AG20443 (cell line): Measurements from ENCODE around the gene GMEB2.

Experiments
- DNase-seq: peaks from one replicate; pipeline ENCODE4 v3.0.0; 2012; ENCODE audit warnings: low spot score, mixed read lengths

Gene GMEB2

GRCh38 chr20:63545814-63546213, 81.1 kb downstream of the GMEB2 start:
- DNase-seq = no peak

DNA sequence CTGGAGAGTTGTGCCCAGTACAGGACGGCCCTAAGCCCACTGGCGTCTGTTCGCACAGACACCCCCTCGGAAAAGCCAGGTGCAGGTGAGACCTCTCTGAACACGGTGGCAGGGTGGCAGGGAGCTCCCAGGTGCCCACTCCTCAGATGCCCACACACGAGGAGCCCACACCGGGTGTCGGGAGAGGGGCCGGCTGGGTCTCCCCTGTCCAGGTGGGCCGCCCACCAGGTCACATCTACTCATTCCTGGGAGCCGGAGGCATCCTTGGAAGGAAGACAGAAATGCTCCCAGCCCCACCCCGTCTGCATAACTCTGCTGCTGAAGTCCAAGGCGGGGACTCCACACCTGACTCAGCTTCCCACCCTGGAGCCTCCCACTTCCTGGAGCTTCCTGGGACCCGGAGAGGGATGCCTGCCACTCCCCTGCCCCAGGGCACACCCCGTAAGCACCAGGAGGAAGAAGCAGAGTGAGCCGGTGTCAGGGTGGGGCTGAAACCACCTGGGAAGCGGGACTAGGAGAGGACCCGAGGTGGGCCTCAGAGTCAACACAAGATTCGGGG, 81.9 kb downstream of the GMEB2 start:
- DNase-seq = no peak

GRCh38 chr20:63544241-63544957, 82.5 kb downstream of the GMEB2 start:
- no peak for DNase-seq

DNA sequence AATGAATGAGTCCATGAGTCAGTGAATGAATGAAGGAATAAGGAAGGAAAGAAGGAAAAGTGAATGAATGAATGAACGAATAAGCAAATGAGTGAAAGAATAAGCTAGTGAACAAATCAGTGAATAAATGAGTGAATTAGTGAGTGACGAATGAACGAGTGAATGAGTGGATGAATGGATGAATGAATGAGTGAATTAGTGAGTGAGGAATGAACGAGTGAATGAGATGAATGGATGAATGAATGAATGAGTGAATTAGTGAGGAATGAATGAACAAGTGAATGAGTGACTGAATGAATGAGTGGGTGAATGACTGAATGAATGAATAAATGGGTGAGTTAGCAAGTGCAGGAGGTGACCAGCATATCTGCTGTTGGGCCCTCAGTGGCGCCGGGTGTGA, 83.2 kb downstream of the GMEB2 start:
- DNase-seq = no peak

DNA sequence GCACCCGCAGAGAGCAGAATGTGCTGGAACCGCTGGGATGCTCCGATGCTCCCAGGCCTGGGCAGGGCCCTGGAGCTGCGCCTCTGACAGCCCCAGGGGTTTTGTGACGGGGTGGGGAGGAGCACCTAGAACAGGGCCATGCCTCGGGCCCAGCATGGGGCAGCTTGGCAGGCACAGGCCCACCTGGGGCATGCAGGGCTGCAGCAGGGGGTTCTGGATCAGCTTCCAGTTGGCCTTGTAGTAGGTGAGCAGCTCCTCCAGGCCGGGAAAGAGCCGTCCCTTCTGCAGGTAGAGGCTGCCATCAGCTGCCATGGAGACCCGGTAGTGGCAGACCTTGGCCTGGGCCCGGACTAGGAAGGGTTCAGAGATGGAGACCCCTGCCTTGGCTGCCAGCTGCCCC, 83.8 kb downstream of the GMEB2 start:
- no peak for DNase-seq

- no peak for DNase-seq
Measured at GRCh38 chr20:63542696-63543095, 84.2 kb downstream of the GMEB2 start.

DNA sequence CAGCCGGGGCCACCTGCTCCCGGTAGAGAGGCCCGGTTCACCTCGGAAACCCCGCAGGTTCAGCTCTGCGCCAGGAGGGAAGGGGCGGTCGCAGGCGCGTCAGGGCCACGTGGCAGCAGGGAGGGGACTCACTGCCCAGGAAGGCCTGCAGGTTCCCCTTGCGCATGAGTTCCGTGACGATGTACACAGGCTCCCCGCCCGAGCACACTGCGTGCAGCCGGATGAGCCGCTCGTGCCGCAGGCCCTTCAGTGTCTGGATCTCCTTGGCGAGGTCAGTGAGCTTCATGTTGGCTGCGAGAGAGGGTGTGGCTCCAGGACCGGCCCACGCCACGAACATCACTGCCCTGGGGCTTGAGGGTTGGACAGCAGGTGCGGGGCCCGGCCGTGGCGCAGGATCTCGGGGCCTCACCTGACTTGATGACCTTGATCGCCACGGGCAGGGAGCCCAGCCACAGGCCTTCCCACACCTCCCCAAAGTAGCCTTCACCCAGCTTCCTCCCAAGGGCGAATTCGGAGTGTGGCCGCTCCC, 84.8 kb downstream of the GMEB2 start:
- DNase-seq = no peak

- DNase-seq = no peak
Measured at GRCh38 chr20:63541371-63541770, 85.5 kb downstream of the GMEB2 start.

GRCh38 chr20:63540417-63541186, 86.3 kb downstream of the GMEB2 start:
- DNase-seq = peak; percentile 80

DNA sequence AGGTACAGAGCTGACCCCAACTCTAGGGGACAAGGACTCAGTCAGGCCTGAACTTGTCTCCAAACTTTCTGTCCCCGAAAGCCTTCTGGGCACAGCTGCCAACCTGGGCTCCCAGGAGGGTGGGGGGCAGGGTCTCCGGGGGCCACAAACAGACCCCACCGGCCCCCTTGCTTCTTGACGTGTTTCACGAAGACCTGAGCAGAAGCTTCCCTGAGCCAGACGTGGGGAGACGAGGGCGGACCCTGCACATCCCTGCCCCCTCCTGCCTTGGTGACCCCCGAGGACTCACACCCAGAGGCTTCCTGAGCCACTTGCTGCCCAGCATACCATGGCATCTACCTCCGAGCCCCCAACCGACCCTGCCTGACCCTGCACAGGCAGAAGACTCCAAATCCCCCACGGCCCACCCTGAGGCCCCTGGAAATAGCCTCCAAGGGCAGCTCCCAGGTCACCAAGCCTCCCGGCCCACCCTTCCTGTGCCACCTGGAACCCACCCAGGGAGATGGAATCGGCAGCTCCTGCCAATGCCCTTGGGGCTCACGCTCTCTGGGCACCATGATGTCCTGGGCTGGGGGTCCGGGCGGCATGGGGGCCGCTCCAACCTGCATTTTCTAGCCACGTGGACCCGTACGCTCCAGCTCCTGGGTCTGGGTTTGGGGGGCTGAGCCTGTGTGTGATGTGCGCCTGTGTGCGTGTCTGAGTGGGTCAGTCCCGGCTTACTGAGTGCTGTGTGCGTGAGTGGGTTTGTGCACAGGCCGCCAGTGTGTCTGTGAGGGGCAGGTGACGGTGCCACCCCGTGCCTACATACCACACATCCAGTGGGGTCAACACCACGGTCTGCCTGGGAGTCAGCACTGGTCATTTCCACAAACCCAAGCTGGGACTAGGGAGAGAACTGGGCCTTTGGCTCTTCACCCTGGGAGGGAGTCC, 87.2 kb downstream of the GMEB2 start:
- no peak for DNase-seq

GRCh38 chr20:63539092-63539430, 87.8 kb downstream of the GMEB2 start:
- DNase-seq = no peak

GRCh38 chr20:63538204-63539091, 88.5 kb downstream of the GMEB2 start:
- DNase-seq = no peak
